HK-2 (cell line): ENCODE data around the gene UNC5CL.

Experiments used
- DNase-seq: peaks from one replicate; pipeline ENCODE4 v3.0.0-alpha.2; 2018; ENCODE audit not compliant: unreplicated experiment

Gene UNC5CL

GRCh38 chr6:41062056-41062455 is 23.0 kb upstream of the UNC5CL start:
- DNase-seq: no peak

- DNase-seq: no peak
Measured at GRCh38 chr6:41061196-41061726, 22.2 kb upstream of the UNC5CL start.

GRCh38 chr6:41059556-41059955 is 20.5 kb upstream of the UNC5CL start:
- no peak for DNase-seq

- DNase-seq: no peak
Measured at GRCh38 chr6:41058783-41059181, 19.8 kb upstream of the UNC5CL start.

GRCh38 chr6:41056768-41057490 is 17.9 kb upstream of the UNC5CL start:
- no peak for DNase-seq

- DNase-seq: no peak
Measured at GRCh38 chr6:41055149-41055548, 16.1 kb upstream of the UNC5CL start.

- DNase-seq: no peak
Measured at GRCh38 chr6:41054511-41054910, 15.5 kb upstream of the UNC5CL start.

GRCh38 chr6:41053041-41053440 is 14.0 kb upstream of the UNC5CL start, which contains the start of gene APOBEC2:
Gene APOBEC2 (plus strand): TSS chr6:41053202. CDS start chr6:41053348, 146 bp downstream.
- no peak for DNase-seq

GRCh38 chr6:41051873-41052272 is 12.9 kb upstream of the UNC5CL start:
- no peak for DNase-seq

GRCh38 chr6:41050536-41050935 is 11.5 kb upstream of the UNC5CL start:
- no peak for DNase-seq

- DNase-seq: no peak
Measured at GRCh38 chr6:41049955-41050354, 10.9 kb upstream of the UNC5CL start.

GRCh38 chr6:41049521-41049920 is 10.5 kb upstream of the UNC5CL start:
- no peak for DNase-seq

GRCh38 chr6:41047745-41048732 is 9.0 kb upstream of the UNC5CL start:
- no peak for DNase-seq

- DNase-seq: no peak
Measured at GRCh38 chr6:41047306-41047705, 8.3 kb upstream of the UNC5CL start.

GRCh38 chr6:41046084-41046483 is 7.1 kb upstream of the UNC5CL start:
- DNase-seq: no peak

- DNase-seq: no peak
Measured at GRCh38 chr6:41045664-41046063, 6.6 kb upstream of the UNC5CL start.

- no peak for DNase-seq
Measured at GRCh38 chr6:41043151-41043550, 4.1 kb upstream of the UNC5CL start.

GRCh38 chr6:41042226-41043055 is 3.4 kb upstream of the UNC5CL start, which contains the start of gene TSPO2:
Gene TSPO2 (plus strand): TSS chr6:41042467. CDS start chr6:41042986, 519 bp downstream.
- DNase-seq: no peak

GRCh38 chr6:41040940-41041536 is 2.0 kb upstream of the UNC5CL start:
- DNase-seq: no peak

- peak; percentile 88 for DNase-seq
Measured at GRCh38 chr6:41040101-41040939, 1.3 kb upstream of the UNC5CL start.
